Hepatic stellate cell (primary cell): ENCODE data around the gene NSMCE3.

Experiments
- DNase-seq: peaks from one replicate; pipeline ENCODE4 v3.0.0; 2011; ENCODE audit warnings: low spot score

The NSMCE3 gene

DNA sequence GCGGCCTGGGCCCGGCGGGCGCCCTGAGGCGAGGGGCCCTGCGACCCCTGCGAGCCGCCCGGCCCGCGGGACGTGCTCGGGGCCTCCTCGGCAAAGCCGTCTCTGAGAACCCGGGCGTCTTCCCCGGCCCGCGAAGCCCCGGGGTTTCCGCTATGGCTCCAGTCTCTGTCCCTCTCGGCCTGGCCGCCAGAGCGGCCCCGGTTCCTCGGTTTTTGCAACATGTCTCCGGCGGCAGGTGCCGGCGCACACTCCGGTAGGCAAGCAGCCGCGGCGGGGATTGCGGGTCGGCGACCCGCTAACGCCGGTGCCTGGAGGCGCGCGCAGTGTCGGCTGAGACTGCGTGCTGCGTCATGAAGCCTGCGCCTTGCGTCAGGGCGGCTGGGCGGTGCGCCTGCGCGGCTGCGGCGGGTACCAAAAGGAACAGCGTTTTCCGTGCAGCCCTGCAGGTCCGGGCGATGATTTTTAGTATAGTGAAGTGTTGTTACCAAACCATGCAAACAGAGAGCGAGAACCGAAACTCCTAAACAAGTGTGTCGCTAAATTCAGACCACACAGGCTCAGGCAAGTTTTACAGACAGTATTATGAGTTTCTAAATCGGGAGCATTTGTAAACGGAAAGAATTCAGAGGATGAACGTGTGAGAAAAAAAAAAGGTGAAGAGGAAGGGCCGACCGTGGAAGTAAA is at the start of gene NSMCE3:
TSS of gene NSMCE3 (minus strand) at position 338 of the 684 bp plus-strand sequence. CDS start at position 221, 117 bp downstream.
- peak; percentile 87 for DNase-seq

DNA sequence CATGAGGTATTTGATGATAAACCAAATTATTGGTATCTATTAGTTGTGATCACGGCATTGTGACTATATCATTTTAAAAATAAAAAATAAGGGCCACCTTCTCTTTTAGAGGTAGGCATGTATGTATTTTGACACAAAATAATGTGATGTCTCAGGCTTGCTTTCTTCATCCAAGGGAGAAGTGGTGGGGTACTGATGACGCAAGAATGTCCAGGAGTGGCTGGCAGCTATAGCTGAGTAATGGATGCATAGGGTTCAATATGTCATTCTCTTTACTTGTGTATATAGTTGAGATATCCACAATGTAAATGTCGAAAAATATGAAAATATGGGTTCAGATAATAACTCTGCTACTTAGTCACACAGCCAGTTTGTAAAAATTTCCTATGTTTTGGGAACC is 46.8 kb upstream of the NSMCE3 start:
- DNase-seq, result no peak

DNA sequence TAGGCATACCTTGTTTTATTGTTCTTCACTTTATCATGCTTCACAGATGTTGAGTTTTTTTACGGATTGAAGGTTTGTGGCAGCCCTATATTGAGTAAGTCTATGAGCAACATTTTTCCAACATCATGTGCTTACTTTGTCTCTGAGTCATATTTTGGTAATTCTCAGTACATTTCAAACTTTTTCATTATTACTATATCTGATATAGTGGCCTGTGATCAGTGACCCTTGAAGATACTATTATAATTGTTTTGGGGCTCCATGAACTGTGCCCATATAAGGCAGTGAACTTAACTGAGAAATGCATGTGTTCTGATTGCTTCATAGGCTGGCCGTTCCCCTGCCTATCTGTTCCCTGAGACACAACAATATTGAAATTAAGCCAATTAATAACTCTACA is 42.8 kb upstream of the NSMCE3 start:
- no peak for DNase-seq

DNA sequence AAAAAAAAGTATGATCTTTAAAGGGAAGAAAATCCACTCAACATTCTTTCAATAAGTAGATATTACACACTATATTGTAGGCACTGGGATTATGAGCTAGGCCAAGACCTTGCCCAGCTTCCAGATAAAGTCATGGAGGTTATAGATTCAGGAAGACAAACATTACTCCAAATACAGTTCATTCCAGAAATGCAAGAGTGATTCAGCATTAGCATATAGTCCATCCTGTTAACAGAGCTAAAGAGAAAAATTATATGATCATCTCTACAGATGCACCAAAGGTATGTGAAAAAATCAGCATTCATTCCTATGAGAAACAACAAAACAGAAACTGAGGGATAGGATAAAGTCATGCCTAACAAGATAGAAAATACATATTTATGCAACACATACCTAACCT is 42.1 kb upstream of the NSMCE3 start:
- no peak for DNase-seq

DNA sequence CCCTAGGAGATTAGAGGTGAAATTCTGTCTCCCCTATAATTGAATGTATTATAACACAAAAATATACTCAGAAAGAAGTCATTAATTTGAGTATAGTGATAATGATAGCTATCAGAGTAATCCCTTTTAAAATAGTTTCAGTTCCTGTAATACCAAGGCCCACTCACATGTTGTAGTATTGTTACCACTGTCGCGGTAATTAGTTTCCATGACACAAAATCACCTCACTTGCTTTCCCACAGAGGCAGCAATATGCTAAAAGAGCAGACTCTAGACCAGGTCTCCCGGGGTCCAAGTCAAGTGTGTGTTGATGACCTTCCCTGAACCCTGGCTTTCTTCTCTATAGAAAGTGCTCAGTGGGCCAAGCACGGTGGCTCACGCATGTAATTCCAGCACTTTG is 39.5 kb upstream of the NSMCE3 start:
- DNase-seq, result no peak

DNA sequence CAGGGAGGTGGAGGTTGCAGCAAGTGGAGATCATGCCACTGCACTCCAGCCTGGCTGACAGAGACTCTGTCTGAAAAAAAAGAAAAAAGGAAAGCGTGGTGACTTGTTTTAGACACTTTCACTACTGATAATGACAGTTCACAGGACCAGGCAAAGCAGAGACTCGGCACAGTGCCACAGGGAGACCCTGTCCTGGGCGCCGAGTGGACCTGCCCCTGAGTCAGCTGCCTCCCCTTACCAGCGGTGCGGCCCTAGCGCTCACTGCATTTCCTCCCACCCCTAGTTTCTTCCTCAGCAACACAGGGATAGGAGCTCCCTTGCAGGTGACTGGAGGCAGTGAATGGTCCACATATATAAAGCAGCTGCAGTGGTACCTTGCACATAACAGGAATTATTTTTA is 38.7 kb upstream of the NSMCE3 start:
- no peak for DNase-seq

DNA sequence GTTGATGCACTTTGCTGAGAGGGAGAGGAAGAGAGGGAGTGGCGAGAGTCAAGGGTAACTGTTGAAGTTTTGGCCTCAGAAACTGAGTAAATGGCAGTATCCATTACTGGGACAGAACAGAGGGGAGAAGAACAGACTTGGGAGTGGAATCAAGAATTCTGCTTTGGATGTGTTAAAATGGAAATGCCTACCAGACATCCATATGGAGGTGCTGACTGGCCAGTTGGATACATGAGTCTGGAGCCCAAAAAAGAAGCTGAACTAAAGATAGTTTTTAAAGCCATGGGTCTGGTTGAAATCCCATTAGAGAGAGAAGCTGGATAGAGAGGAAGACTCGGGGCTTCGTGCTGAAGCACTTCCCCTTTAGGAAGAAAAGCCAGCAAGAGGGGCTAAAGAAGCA is 35.9 kb upstream of the NSMCE3 start:
- no peak for DNase-seq

DNA sequence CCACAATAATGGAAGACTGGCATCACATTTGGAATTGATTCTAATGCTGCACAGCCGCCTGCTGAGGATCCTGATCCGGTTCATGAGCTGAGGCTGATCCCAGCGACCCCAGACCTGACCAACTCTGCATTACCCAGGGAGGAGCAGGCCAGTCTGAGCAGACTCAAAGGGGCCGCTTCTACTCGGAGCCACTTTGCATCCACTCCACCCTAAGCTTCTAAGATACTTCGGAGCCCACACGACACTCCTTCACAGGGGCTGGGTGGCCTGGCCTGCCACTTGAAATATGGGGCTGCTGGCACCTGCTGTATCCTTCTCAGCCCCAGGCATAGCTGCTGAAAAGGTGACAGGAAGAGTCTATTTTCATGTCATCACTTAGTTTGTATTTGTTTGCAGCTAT is 33.2 kb upstream of the NSMCE3 start:
- DNase-seq, result no peak

DNA sequence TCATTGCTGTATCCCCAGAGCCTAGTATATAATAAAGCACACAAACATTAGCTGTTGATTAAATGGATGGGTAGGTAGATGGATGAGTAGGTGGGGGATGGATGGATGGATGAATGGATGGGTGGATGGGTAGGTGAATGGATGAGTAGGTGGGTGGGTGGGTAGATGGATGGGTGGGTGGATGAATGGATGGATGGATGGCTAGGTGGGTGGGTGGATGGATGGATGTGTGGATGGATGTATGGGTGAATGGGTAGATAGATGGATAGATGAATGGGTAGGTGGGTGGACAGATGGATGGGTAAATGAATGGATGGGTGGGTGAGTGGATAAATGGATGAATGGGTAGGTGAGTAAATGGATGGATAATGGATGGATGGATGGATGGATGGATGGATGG is 30.2 kb upstream of the NSMCE3 start:
- DNase-seq, result no peak

DNA sequence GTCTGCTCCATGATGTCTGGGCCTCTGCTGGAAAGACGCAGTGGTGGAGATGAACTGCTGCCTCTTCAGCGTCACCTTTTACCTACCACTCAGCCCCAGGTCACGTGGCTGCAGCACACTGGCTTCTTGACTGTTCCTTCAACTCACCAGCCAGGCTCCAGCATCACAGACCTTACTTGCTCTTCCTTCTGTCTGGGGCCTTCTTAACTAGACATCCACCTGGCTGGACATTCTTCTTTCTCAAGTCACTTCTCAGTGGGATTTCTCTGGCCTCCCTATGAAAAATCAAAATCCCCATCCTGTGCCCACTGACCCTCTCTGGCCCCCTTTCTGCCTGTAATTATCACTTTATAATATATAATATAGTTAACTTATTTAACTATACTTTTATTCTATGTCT is 29.7 kb upstream of the NSMCE3 start:
- no peak for DNase-seq

DNA sequence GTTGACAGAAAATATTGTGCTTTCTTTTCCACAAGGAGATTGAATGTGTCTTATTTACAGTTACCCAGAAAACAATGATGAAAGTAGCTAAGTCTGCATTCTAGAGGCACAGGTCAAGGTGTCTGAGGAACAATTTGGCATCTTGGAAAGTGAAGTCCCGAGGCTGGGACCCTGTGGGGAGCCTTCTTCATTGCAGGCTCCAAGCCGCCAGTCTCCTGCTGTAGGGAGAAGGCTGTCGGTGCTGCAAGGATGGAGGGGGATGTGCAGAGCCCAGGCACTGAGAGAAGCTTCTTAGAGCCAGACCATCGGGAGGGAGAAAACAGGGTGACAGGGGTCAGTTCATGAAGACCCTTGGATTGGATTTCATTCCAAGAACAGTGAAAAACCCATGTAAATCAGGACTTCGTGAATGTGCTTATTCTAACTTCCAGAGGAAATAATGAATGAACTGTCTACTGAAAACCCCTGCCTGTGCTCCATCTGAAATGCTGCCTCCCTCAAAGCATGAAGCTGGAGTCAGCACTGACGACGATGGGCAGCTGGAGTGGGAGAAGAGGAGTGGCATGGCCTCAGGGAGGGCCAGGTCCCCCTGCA is 25.2 kb upstream of the NSMCE3 start:
- no peak for DNase-seq

DNA sequence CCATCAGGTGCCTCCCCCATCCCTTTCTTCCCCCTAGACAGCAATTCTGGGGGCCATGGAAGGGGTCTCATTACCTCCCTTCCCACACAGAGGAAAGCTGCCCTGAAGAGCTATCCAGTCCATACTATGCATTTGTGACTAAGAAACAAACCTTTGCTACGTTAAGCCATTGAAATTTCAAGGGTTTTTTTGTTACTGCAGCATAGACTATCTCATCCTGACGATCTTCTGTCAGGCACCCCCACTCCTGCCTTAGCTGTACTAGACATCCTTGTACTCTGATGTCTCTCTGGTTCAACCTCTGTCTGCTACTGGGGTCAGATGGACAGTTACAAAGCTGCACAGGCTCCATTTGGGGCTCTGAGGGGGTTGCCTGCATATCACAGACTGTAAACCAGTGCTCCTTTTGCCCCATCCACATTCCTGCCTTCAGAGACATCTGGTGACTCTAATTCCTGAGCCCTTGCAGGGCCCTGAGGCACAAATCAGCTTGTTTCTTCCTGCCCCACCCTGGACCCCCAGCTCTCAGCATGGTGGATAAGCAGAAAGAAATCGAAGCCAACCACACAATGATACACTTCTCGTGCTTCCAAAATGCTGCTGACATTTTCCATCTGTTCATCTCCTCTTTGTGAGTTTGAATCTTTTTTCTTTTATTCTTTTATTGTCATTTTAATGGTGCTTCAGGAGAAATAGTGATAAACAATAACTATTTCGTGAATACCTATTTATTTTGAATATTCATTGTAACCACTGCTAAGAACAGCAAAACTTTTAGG is 21.6 kb upstream of the NSMCE3 start:
- DNase-seq, result no peak

DNA sequence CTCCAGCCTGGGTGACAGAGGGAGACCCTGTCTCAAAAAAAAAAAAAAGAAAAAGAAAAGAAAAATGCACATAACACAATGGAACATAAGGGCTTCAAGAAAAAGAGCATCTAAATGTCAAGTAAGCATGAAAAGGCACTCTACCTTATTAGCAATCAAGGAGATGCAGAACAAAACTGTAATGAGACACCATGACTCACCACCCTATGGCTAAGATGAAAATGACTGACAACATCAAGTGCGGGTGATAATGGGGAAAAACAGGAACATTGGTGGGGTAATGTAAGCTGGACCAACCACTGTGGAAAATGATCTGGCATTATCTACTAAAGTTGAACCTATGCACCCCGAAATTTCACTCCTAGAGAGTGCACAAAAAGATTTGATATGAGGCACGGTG is 19.6 kb upstream of the NSMCE3 start:
- no peak for DNase-seq

DNA sequence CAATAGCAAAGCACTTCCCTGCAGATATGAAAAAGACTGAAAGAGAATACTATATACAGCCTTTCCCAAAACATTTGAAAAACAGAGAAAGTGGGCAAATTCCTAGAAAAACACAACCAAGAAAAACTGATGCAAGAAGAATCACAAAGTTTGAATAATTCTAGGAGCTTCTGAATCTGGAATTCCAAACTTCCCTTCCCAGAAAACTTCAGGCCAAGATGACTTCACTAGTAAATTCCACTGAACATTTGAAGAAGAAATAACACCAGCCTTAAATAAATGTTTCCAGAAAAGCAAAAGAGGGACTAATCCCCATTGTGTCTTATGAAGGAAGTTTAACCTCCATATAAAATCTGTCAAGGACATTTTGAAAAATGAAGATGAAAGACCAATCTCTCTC is 15.8 kb upstream of the NSMCE3 start:
- DNase-seq, result no peak

DNA sequence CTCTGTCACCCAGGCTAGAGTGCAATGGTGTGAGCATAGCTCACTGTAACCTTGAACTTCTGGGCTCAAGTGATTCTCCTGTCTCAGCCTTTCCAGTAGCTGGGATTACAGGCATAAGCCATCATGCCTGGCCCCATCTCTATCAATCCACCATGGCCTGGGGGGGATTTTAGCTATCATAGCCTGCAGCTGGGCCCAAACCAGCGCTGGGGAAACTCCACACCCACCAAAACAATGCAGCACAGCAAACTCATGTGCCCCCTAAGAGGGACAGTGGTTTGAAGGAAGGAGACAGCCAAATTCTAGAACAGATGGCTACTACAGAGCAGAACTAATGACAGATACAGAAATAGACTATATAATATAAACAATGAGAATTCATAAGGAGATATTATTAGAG is 13.8 kb upstream of the NSMCE3 start:
- no peak for DNase-seq

DNA sequence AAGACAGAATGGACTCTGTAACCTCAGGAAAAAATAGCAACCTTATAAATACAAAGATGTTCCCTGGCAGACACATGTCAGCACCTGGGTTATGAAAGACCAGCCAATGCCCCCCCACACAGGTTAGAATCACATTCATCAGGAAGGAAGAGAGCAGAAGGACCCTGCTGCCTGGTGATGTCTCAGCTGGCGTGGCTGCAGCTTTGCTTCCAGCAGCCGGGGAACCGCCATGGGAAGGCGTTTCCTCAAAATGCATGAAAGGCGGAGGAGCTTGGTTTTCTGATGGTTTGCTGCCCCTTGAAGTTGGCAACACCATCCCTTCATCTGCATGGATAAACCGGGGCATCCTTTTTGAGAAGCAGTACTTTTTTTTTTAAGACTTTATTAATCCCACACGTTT is 10.9 kb upstream of the NSMCE3 start:
- no peak for DNase-seq

DNA sequence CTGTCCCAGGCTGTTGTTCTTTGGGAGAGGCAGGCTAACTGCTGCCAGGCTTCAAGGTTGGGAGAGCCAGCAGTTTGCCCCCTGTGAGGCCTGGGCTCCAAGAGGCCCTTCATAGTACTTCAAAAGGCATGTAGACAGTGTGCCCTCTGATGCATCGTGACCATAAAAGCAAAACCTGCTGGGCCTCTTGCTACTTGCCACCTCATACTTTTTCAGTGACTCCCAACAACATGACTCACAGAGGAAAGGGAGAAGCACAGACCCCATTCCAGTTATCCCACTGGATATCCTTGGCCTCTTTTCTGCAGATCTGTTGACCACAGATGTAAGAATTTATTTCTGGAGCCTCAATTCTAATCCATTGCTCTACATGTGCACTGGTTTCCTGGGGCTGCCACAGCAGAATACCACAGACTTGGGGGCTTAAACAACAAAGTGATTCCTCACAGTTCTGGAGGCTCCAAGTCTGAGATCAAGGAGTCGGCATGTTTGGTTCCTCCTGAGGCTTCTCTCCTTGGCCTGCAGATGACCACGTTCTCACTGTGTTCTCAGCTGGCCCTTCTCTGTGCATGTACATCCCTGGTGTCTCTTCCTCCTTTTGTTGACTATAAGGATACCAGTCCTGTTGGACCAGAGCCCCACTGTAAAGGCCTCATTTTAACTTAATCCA is 8.9 kb upstream of the NSMCE3 start:
- peak; percentile 70 for DNase-seq

DNA sequence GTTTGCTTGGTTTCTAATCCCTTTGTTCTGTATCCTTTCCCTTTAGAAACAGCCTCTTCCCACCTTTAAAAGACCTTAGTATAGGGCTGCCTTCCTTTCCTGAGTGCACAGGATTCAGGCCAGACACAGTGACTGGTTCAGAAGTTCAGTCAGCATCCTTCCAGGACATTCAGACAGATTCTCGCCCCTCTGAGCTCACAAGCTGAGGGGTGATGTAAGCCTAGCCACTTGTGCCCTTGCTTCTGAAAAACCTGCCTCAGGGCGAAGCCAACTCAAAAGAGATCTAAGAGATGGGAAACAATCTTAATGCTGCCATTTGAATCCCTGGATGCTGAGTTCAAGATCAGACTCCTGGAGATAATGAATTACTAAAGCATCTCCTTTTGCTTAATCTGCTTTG is 6.7 kb upstream of the NSMCE3 start:
- no peak for DNase-seq

DNA sequence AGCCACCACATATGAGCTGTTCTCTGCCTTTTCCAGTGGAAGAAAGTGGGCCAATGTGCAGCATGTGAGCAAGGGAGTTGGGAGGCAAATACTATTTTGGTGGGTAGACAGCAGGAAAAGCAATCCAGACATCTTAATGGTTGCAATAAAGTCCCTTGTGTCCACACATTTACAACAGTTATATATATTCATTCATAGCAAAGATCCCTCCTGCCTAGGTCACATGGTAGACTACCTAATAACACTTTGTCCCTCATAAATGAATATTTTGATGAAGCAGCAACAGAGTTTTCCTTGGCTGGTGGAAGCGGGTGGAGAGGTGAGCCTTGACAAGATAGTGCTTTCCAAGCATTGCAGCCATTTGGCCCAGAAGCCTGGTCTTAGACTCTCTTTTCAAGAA is 6.2 kb upstream of the NSMCE3 start:
- no peak for DNase-seq

DNA sequence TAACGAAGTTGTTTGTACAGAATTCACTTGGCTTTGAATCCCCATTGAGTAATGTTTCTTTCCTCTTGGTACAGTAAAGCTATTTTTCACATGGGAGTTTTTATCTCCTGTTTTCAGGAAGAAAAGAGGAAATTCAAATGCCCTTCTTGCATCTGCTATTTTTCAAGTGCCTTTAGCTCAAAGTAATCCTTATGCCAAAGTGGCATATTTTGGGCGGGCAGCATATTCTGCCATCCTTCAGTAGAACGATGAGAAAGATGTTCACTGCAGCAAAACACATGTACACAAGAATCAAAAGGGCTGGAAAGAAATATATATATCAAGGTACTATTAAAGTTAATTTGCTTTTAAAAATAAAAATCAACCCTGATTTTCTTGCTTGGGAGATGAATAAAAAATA is 5.3 kb upstream of the NSMCE3 start:
- no peak for DNase-seq

DNA sequence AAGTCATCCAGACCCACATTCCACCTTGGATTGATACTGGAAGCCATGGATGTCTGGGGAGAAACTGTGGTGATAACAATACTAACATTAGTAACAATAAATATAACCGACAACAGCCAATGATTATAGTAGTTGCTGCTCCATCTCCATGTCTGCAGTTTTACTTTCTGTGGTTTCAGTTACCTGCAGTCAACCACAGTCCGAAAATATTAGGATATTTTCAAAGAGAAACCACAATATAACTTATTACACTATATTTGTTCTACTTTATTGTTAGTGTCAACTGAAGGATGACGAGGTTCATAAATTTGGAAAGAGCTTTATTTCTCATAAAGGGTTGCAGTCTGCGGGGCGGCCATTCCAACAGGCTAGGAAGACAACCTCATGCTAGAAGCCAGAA is 2.6 kb upstream of the NSMCE3 start:
- no peak for DNase-seq

DNA sequence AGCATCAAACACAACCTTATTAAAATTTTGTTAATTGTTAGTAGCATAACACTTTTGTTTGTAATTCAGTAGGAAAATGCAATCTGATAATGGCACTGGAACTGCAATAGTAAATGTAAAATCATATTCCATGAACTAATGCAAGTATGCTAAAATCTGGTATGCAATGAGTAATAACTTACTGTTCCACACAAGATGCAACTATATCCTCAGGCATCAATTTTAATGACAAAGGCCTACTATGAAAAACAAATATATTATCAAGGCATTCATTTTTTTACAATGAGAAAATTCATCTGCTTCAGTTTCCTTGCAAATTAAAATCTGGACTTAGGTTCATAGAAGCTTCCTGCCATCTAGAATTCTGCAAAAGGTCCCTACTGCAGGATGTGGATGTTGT is 1.4 kb upstream of the NSMCE3 start:
- no peak for DNase-seq
